ENCODE measurements around the gene RASGRP2. TPM values are rescaled to one million over a fixed set of nuclear protein-coding genes. Genes with fewer than 3 reads are reported as not detected.

The RASGRP2 gene
- under 0.01 and 0.15 TPM in 2 replicates for total RNA-seq

DNA sequence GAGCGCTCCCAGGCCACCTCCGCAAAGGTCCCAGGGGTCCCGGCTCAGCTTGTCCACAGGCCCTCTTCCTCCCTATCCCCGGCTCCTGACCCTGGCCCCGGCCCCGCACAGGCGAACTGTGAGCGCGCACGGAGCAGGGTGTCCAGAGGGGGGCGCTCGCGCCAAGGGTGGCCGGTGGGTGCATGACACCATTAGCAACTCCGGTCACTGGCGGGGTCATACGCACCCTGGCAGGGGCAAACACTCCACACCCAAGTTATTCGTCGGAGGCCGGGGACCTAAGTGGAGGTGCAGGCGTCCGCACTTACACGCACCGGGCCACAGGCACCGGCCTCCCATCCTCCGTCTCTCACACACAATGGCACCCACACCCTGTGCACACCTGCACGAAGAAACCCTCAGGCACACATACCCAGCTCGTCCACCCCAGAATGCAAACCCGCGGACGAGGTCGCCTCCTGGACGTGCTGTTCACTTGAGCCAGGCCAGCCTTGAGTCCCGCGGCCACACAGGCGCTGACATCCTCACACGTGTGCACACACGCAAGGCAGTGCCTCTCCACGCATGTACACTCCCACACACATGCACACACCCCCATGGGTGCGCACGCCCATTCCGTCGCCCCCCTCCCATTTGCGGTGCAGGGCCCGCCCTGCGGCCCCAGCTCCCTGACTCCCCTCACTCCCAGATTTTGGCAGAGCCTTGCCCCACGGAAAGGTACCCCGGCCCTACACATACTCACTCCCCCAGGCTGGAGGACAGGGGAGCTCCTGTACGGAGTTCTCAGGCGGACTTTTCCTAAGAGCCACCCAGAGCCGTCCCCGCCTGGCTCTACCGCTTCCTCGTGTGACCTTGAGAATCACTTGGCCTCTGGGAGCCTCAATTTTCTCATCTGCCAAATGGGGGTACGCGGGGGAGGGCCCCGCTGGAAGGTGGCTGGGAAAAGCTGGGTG, at the start of gene RASGRP2:
Gene RASGRP2, minus strand, starts transcription at position 552 of the 953 bp plus-strand sequence. CDS start 1,276 bp downstream, outside the sequence.

DNA sequence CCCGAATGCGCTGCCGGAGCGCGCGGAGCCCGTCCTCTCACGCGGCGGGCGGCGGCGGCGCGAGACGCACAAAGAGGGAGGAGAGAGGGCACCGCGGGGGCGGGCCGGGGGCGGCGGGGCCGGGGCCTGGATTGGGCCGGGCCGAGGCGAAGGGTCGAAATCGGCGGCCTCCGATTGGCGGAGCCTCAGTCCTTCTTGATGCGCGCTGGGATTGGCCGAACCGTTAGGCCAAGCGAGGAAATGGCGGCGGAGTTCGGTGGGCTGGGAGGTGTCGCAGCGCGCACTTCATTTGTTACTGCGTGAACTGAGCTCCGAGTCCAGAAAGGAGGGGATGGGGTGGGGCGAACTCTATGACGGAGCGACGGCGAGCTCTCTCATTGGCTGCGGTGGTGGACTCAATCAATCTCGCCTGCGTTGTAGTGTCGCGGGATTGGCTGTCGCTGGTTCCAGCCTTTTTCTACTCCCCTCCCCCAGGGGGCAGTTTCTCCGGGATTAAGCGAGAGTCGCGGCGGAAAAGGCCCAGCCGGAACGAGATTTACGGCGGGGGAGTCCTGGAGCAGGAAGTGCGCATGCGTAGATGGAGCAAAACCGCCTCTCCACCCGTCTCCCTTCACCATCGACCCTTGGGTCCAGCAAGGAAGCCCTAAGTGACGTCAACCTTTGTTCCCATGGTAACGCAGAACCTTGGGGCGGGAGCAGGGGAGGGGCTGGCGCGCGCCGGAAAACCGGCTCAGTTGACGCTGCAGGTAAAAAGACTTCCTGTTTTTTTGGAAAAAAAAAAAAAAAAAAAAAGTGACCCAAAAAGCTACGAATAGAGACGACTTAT, 34.7 kb upstream of the RASGRP2 start, which contains the start of gene SF1:
Gene SF1, minus strand, starts transcription at position 70 of the 826 bp plus-strand sequence. CDS start 150 bp downstream, outside the sequence.

GRCh38 chr11:64759722-64760719, 16.1 kb upstream of the RASGRP2 start, which contains the start of gene PYGM:
PYGM (minus strand) TSS chr11:64759974; CDS start chr11:64759898, 76 bp downstream.

GRCh38 chr11:64723117-64723906, 20.6 kb downstream of the RASGRP2 start, which contains the start of gene NRXN2:
NRXN2 (minus strand) TSS chr11:64723197; CDS start chr11:64713699, 9,498 bp downstream.

Other genes starting within 250 kb of the RASGRP2 start
- gene SLC22A11, start 188.2 kb downstream of the RASGRP2 start, total RNA-seq = not detected in 2 replicates
- not detected in 2 replicates for gene SLC22A12, start 152.9 kb downstream of the RASGRP2 start, total RNA-seq
- 0.67 and 0.89 TPM in 2 replicates for gene NRXN2, start 20.9 kb downstream of the RASGRP2 start, total RNA-seq
- 0.17 and 0.30 TPM in 2 replicates for gene PYGM, start 15.8 kb upstream of the RASGRP2 start, total RNA-seq
- 187 and 214 TPM in 2 replicates for gene SF1, start 34.4 kb upstream of the RASGRP2 start, total RNA-seq
- gene MAP4K2, start 59.1 kb upstream of the RASGRP2 start, total RNA-seq = 18.5 and 18.7 TPM in 2 replicates
- 20.8 and 22.2 TPM in 2 replicates for gene MEN1, start 66.4 kb upstream of the RASGRP2 start, total RNA-seq
- under 0.01 and 0.15 TPM in 2 replicates for gene CDC42BPG, start 100.5 kb upstream of the RASGRP2 start, total RNA-seq
- 71.1 and 79.8 TPM in 2 replicates for gene EHD1, start 134.5 kb upstream of the RASGRP2 start, total RNA-seq
- 18.3 and 20.3 TPM in 2 replicates for gene ATG2A, start 173.1 kb upstream of the RASGRP2 start, total RNA-seq
- gene PPP2R5B, start 180.5 kb upstream of the RASGRP2 start, total RNA-seq = 14.1 and 16.6 TPM in 2 replicates
- not detected in 2 replicates for gene GPHA2, start 191.8 kb upstream of the RASGRP2 start, total RNA-seq
- not detected in 2 replicates for gene MAJIN, start 228.0 kb upstream of the RASGRP2 start, total RNA-seq